NCI-H2029 treated with DMSO at 0.1 percent for 48 hours (cell line): Measurements from ENCODE around the gene TIMP3.

ENCODE experiments used
- DNase-seq: peaks from one replicate; lab custom pipeline; 2025; lab: John Stamatoyannopoulos, UW

Gene TIMP3

GRCh38 chr22:32830473-32830872 is 29.0 kb downstream of the TIMP3 start:
- no peak for DNase-seq

GRCh38 chr22:32830957-32831356 is 29.5 kb downstream of the TIMP3 start:
- DNase-seq = no peak

GRCh38 chr22:32831584-32831983 is 30.1 kb downstream of the TIMP3 start:
- no peak for DNase-seq

- DNase-seq = no peak
Measured at GRCh38 chr22:32832174-32832573, 30.7 kb downstream of the TIMP3 start.

- DNase-seq = peak; percentile 17
Measured at GRCh38 chr22:32836280-32837123, 35.0 kb downstream of the TIMP3 start.

- DNase-seq = no peak
Measured at GRCh38 chr22:32837142-32837541, 35.6 kb downstream of the TIMP3 start.

- no peak for DNase-seq
Measured at GRCh38 chr22:32837803-32838202, 36.3 kb downstream of the TIMP3 start.

GRCh38 chr22:32839831-32840584 is 38.5 kb downstream of the TIMP3 start:
- DNase-seq = no peak

- no peak for DNase-seq
Measured at GRCh38 chr22:32841175-32841574, 39.7 kb downstream of the TIMP3 start.

- DNase-seq = no peak
Measured at GRCh38 chr22:32842486-32842885, 41.0 kb downstream of the TIMP3 start.

- no peak for DNase-seq
Measured at GRCh38 chr22:32843300-32843699, 41.8 kb downstream of the TIMP3 start.

GRCh38 chr22:32844251-32844650 is 42.7 kb downstream of the TIMP3 start:
- no peak for DNase-seq

GRCh38 chr22:32846780-32847491 is 45.4 kb downstream of the TIMP3 start:
- DNase-seq = no peak

GRCh38 chr22:32848226-32848625 is 46.7 kb downstream of the TIMP3 start:
- no peak for DNase-seq

- no peak for DNase-seq
Measured at GRCh38 chr22:32849501-32849900, 48.0 kb downstream of the TIMP3 start.

GRCh38 chr22:32850157-32850556 is 48.7 kb downstream of the TIMP3 start:
- no peak for DNase-seq

GRCh38 chr22:32850591-32851517 is 49.3 kb downstream of the TIMP3 start:
- DNase-seq = no peak

GRCh38 chr22:32852395-32853251 is 51.1 kb downstream of the TIMP3 start:
- no peak for DNase-seq

GRCh38 chr22:32853662-32854061 is 52.2 kb downstream of the TIMP3 start:
- no peak for DNase-seq

- DNase-seq = no peak
Measured at GRCh38 chr22:32854351-32854804, 52.9 kb downstream of the TIMP3 start.
